Activated CD4-positive, alpha-beta memory T cell treated with anti-CD3 and anti-CD28 coated beads, Interleukin-2, amount 10 ng/mL, durations not matched to agents 7 days and 5 days (primary cell): ENCODE results near the gene ZNF892. TPM values are rescaled to one million over a fixed set of nuclear protein-coding genes. Genes with fewer than 3 reads are reported as not detected.

Experiments
- CTCF ChIA-PET: fragments of 350-600 bp; sonication (Branson Sonifier 250); formaldehyde crosslinking; loops from one replicate; lab custom pipeline; 2021; ENCODE audit warnings: antibody characterized with exemption, inconsistent platforms; lab: Charles Lee
- POLR2A ChIA-PET: fragments of 350-600 bp; sonication (Branson Sonifier 250); formaldehyde crosslinking; loops from one replicate; lab custom pipeline; 2021; ENCODE audit warnings: antibody characterized with exemption; lab: Charles Lee
- DNase-seq: peaks from one replicate; pipeline ENCODE4 v3.0.0-alpha.2; 2020
- H3K27ac Mint-ChIP-seq: one replicate; pipeline ENCODE4 v1.8.0; 2021; ENCODE audit warnings: mild to moderate bottlenecking, mixed read lengths
- H3K27me3 Mint-ChIP-seq: one replicate; pipeline ENCODE4 v1.8.0; 2021; ENCODE audit warnings: mixed read lengths
- H3K36me3 Mint-ChIP-seq: one replicate; pipeline ENCODE4 v1.8.0; 2021; ENCODE audit warnings: low read depth, mixed read lengths
- H3K4me1 Mint-ChIP-seq: one replicate; pipeline ENCODE4 v1.8.0; 2021; ENCODE audit warnings: mixed read lengths
- H3K4me3 Mint-ChIP-seq: one replicate; pipeline ENCODE4 v1.8.0; 2021; ENCODE audit warnings: mild to moderate bottlenecking, mixed read lengths
- H3K9me3 Mint-ChIP-seq: one replicate; pipeline ENCODE4 v1.8.0; 2021; ENCODE audit warnings: mixed read lengths
- total RNA-seq, 2 experiments: library from RNA; stranded (reverse); gene quantifications; one replicate each; pipeline ENCODE4 v1.2.3, GENCODE V29; 2021

ZNF892 gene
- total RNA-seq = 1 to 10 TPM; 3.0 to 3.2 TPM

GRCh38 chr2:95207111-95207961 lies at the start of gene ZNF892:
Gene ZNF892, plus strand, starts transcription at chr2:95207521. Its CDS starts 295 bp downstream, at chr2:95207816.
- Mint-ChIP-seq H3K9me3 (peaks cover 35% of the 10 kb centered on the region), H3K27ac (peak within 1 kb of the TSS; percentile 36), H3K4me3 (peak within 1 kb of the TSS; percentile 86), H3K27me3 (no peaks in the 10 kb centered on the region), H3K4me1 (peaks cover 14% of the 10 kb centered on the region), H3K36me3 (peaks cover 36% of the 10 kb centered on the region)
- CTCF ChIA-PET = interaction anchor here (0.9 kb wide), 1 partner anchor 180 kb away, joined by 3 read pairs; no protein-coding TSS in a partner anchor
- POLR2A ChIA-PET = no interaction called here
- DNase-seq = peak; percentile 82

GRCh38 chr2:95158441-95158840 lies 48.9 kb upstream of the ZNF892 start:
- H3K36me3 Mint-ChIP-seq = peaks cover 42% of the 10 kb centered on the region
- POLR2A ChIA-PET = interaction anchor here (0.8 to 2.5 kb wide), 7 partner anchors 24 to 132 kb away, joined by 3 to 23 read pairs (median 7); partner anchors contain the start of gene MRPS5
- peak overlapping the region; percentile 75 for H3K4me3 Mint-ChIP-seq
- no peak for DNase-seq
- peaks cover 13% of the 10 kb centered on the region for H3K9me3 Mint-ChIP-seq
- H3K27ac Mint-ChIP-seq = no peak overlapping the region
- peaks cover 12% of the 10 kb centered on the region for H3K4me1 Mint-ChIP-seq
- CTCF ChIA-PET = interaction anchor here (1.3 to 3.1 kb wide), 3 partner anchors 36 to 135 kb away, joined by 4 to 14 read pairs (median 12); partner anchors contain the start of gene MRPS5
- no peaks in the 10 kb centered on the region for H3K27me3 Mint-ChIP-seq

- POLR2A ChIA-PET = interaction anchor here (0.8 to 2.5 kb wide), 8 partner anchors 15 to 133 kb away, joined by 3 to 23 read pairs (median 4); partner anchors contain the start of gene MRPS5
These were observed 48.3 kb upstream of the ZNF892 start for GRCh38 chr2:95158891-95159619.

GRCh38 chr2:95159690-95160449 lies 47.5 kb upstream of the ZNF892 start, which contains the start of gene ZNF514:
Gene ZNF514, minus strand, starts transcription at chr2:95159848. Its CDS starts 6,595 bp downstream, at chr2:95153253.
- H3K27ac Mint-ChIP-seq = peak within 1 kb of the TSS; percentile 76
- no peaks in the 10 kb centered on the region for H3K27me3 Mint-ChIP-seq
- H3K4me1 Mint-ChIP-seq = peaks cover 23% of the 10 kb centered on the region
- H3K9me3 Mint-ChIP-seq = peaks cover 8% of the 10 kb centered on the region
- peak; percentile 73 for DNase-seq
- H3K4me3 Mint-ChIP-seq = peak within 1 kb of the TSS; percentile 86
- ChIA-PET POLR2A (interaction anchor here (1.3 to 2.0 kb wide), 5 partner anchors 15 to 85 kb away, joined by 3 to 23 read pairs (median 5); partner anchors contain the start of gene MRPS5), CTCF (interaction anchor here (0.8 to 3.1 kb wide), 6 partner anchors 38 to 243 kb away, joined by 3 to 14 read pairs (median 4); partner anchors contain the start of genes FAHD2A and MRPS5)
- H3K36me3 Mint-ChIP-seq = peaks cover 33% of the 10 kb centered on the region

More at GRCh38 chr2:95158891-95159619, 48.3 kb upstream of the ZNF892 start:
- Mint-ChIP-seq H3K4me1 (peaks cover 17% of the 10 kb centered on the region), H3K4me3 (peak overlapping the region; percentile 75), H3K27me3 (no peaks in the 10 kb centered on the region), H3K27ac (peak overlapping the region; percentile 56), H3K36me3 (peaks cover 37% of the 10 kb centered on the region), H3K9me3 (peaks cover 9% of the 10 kb centered on the region)
- DNase-seq = peak; percentile 36
- CTCF ChIA-PET = interaction anchor here (1.3 to 3.1 kb wide), 3 partner anchors 37 to 136 kb away, joined by 4 to 14 read pairs (median 12); partner anchors contain the start of gene MRPS5

GRCh38 chr2:95165030-95165370 lies 42.3 kb upstream of the ZNF892 start:
- H3K27ac Mint-ChIP-seq = peak overlapping the region; percentile 92
- peak overlapping the region; percentile 100 for H3K4me3 Mint-ChIP-seq
- H3K27me3 Mint-ChIP-seq = no peaks in the 10 kb centered on the region
- CTCF ChIA-PET = interaction anchor here (1.2 to 3.6 kb wide), 7 partner anchors 11 to 208 kb away, joined by 3 to 15 read pairs (median 5); partner anchors contain the start of gene MRPS5
- no peak for DNase-seq
- POLR2A ChIA-PET = interaction anchor here (0.8 to 6.0 kb wide), 8 partner anchors 16 to 238 kb away, joined by 3 to 41 read pairs (median 4); partner anchors contain the start of genes FAHD2A, MAL and MRPS5
- peaks cover 29% of the 10 kb centered on the region for H3K36me3 Mint-ChIP-seq
- H3K9me3 Mint-ChIP-seq = peaks cover 12% of the 10 kb centered on the region
- H3K4me1 Mint-ChIP-seq = peaks cover 34% of the 10 kb centered on the region

GRCh38 chr2:95165371-95166064 lies 41.8 kb upstream of the ZNF892 start, which contains the start of gene ZNF2:
Gene ZNF2, plus strand, starts transcription at chr2:95165809. Its CDS starts 10,418 bp downstream, at chr2:95176227.
- H3K4me3 Mint-ChIP-seq = peak within 1 kb of the TSS; percentile 100
- ChIA-PET CTCF (interaction anchor here (0.7 to 3.6 kb wide), 9 partner anchors 11 to 209 kb away, joined by 3 to 15 read pairs (median 5); partner anchors contain the start of gene MRPS5), POLR2A (interaction anchor here (0.8 to 6.0 kb wide), 9 partner anchors 17 to 238 kb away, joined by 3 to 41 read pairs (median 4); partner anchors contain the start of genes FAHD2A, MAL and MRPS5)
- DNase-seq = peak; percentile 97
- H3K4me1 Mint-ChIP-seq = peaks cover 31% of the 10 kb centered on the region
- H3K36me3 Mint-ChIP-seq = peaks cover 29% of the 10 kb centered on the region
- peaks cover 12% of the 10 kb centered on the region for H3K9me3 Mint-ChIP-seq
- H3K27me3 Mint-ChIP-seq = no peaks in the 10 kb centered on the region
- H3K27ac Mint-ChIP-seq = peak within 1 kb of the TSS; percentile 92

- POLR2A ChIA-PET = interaction anchor here (0.8 to 6.0 kb wide), 8 partner anchors 8 to 237 kb away, joined by 3 to 41 read pairs (median 4); partner anchors contain the start of genes FAHD2A, MAL and MRPS5
- DNase-seq = no peak
- peak overlapping the region; percentile 92 for H3K27ac Mint-ChIP-seq
These were observed 41.1 kb upstream of the ZNF892 start for GRCh38 chr2:95166065-95166763.

GRCh38 chr2:95171902-95172301 lies 35.4 kb upstream of the ZNF892 start:
- Mint-ChIP-seq H3K4me3 (no peak overlapping the region), H3K4me1 (no peaks in the 10 kb centered on the region), H3K27ac (no peak overlapping the region), H3K27me3 (no peaks in the 10 kb centered on the region), H3K36me3 (peaks cover 7% of the 10 kb centered on the region), H3K9me3 (peaks cover 5% of the 10 kb centered on the region)
- CTCF ChIA-PET = no interaction called here
- DNase-seq = no peak
- POLR2A ChIA-PET = no interaction called here

More at GRCh38 chr2:95166065-95166763, 41.1 kb upstream of the ZNF892 start:
- Mint-ChIP-seq H3K27me3 (no peaks in the 10 kb centered on the region), H3K36me3 (peaks cover 26% of the 10 kb centered on the region), H3K4me3 (peak overlapping the region; percentile 100), H3K4me1 (peaks cover 30% of the 10 kb centered on the region), H3K9me3 (peaks cover 12% of the 10 kb centered on the region)
- CTCF ChIA-PET = interaction anchor here (0.7 to 3.6 kb wide), 9 partner anchors 12 to 179 kb away, joined by 3 to 15 read pairs (median 5); partner anchors contain the start of gene MRPS5

- ChIA-PET POLR2A (interaction anchor here (0.9 to 1.1 kb wide), 2 partner anchors 8 to 14 kb away, joined by 3 to 4 read pairs; partner anchors contain the start of gene ZNF514), CTCF (no interaction called here)
- Mint-ChIP-seq H3K9me3 (peaks cover 7% of the 10 kb centered on the region), H3K27ac (no peak overlapping the region), H3K27me3 (no peaks in the 10 kb centered on the region), H3K4me1 (no peaks in the 10 kb centered on the region), H3K4me3 (no peak overlapping the region), H3K36me3 (peaks cover 20% of the 10 kb centered on the region)
- DNase-seq = no peak
These were observed 33.2 kb upstream of the ZNF892 start for GRCh38 chr2:95174031-95174542.

GRCh38 chr2:95179451-95179850 lies 27.9 kb upstream of the ZNF892 start:
- CTCF ChIA-PET = no interaction called here
- peaks cover 65% of the 10 kb centered on the region for H3K36me3 Mint-ChIP-seq
- no peak for DNase-seq
- H3K27ac Mint-ChIP-seq = no peak overlapping the region
- no peaks in the 10 kb centered on the region for H3K27me3 Mint-ChIP-seq
- no peak overlapping the region for H3K4me3 Mint-ChIP-seq
- H3K4me1 Mint-ChIP-seq = no peaks in the 10 kb centered on the region
- peaks cover 42% of the 10 kb centered on the region for H3K9me3 Mint-ChIP-seq
- POLR2A ChIA-PET = no interaction called here
